Astrocyte of the hippocampus (primary cell): ENCODE results near the gene SGK2.

ENCODE experiments used
- DNase-seq: peaks from one replicate; pipeline ENCODE4 v3.0.0; 2011; ENCODE audit warnings: low read depth, low spot score

SGK2 gene

DNA sequence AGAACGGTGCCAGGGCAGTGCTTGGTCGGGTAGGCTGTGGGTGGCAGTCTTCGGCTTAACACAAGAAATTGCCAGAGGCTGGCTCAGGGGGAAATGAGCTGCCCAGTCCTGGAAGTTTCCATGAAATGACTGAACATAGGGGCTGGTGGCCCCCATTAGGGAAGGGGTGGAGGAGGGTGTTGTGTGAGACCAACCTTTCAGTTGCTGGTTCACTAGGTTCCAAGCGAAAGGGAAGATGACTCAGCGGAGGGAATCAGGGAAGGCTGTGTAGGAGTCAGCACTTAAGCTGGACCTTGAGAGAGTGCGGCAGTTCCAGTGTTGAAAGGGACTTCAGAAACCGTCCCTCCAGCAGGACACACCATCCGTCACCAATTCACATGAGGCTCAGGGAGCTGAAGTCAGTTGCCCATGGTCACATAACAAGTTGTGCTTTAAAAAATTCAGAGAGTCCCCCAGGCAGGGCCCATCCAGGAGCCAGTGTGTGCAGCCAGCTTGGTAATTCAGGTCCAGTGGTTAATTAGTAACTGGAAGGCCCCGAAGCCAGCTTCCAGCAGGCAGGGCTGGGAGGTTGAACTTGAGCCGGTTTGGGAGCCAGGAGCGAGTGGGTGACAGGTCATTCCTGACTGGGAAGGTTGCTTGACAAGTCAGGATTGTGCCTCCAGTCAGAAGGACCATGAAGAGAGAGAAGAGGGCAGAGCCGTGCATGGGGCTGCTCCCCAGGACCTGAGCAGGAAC lies at the start of gene SGK2:
Gene SGK2, plus strand, starts transcription at position 616 of the 735 bp plus-strand sequence. CDS start 7,469 bp downstream, outside the sequence.
- DNase-seq, result peak; percentile 50

- no peak for DNase-seq
These were observed 46.9 kb upstream of the SGK2 start for GRCh38 chr20:43511879-43512278.

GRCh38 chr20:43513372-43513930 lies 45.4 kb upstream of the SGK2 start:
- DNase-seq, result no peak

DNA sequence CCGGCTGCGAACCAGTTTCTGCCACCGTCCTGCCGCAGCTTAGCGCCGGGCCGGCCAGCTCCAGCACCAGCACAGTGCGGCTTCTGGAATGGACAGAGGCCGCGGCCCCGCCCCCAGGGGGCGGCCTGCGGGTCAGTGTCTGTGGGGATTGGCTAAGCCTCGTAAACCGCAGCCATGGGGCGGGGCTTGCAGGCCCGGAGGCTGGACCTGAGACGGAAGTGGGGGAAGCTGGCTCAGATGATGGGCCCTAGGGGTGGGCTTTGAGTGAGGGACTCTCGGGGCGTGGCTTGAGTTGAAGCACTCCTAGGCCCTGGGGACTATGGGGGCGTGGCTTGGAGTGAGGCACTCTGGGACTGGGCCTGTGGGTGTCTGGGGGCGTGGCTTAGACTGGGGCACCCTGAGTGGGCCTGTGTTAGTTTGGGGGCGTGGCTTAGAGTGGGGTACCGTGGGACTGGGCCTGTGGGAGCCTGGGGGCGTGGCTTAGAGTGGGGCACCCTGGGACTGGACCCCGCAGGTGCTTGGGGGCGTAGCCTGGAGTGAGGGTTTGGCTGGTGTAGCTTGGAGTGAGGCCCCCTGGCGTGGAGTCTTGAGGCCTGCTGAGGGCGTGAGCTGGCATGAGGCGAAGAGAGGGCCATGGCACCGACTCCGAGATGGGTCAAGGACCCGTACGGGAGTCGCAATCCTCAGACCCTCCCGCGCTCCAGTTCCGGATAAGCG lies 44.7 kb upstream of the SGK2 start:
- DNase-seq, result peak; percentile 98

- peak; percentile 43 for DNase-seq
These were observed 44.2 kb upstream of the SGK2 start for GRCh38 chr20:43514648-43514999.

- no peak for DNase-seq
These were observed 43.2 kb upstream of the SGK2 start for GRCh38 chr20:43515628-43516027.

- no peak for DNase-seq
These were observed 42.5 kb upstream of the SGK2 start for GRCh38 chr20:43516251-43516824.

DNA sequence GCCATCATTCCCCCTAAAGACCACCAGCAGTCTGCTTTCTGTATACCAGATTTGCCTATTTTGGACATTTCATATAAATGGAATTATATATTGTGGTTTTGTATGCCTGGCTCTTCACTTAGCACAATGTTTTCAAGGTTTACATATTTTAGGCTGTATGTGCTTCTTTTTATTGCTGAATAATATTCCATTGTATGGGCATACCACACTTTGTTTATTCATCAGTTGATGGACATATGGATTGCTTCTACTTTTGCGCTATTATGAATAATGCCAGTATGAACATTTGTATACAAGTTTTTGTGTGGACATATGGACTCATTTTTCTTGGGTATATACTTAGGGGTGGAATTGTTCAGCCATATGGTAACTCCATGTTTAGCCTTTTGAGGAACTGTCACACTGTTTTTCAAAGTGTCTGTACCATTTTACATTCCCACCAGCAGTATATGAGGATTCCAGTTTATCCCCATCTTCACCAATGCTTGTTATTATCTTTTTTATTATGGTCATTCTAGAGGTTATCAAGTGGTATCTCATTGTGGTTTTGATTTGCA lies 38.7 kb upstream of the SGK2 start:
- no peak for DNase-seq

- DNase-seq, result no peak
These were observed 33.8 kb upstream of the SGK2 start for GRCh38 chr20:43525021-43525420.

- no peak for DNase-seq
These were observed 30.5 kb upstream of the SGK2 start for GRCh38 chr20:43528258-43528875.

GRCh38 chr20:43529051-43529450 lies 29.8 kb upstream of the SGK2 start:
- DNase-seq, result no peak

DNA sequence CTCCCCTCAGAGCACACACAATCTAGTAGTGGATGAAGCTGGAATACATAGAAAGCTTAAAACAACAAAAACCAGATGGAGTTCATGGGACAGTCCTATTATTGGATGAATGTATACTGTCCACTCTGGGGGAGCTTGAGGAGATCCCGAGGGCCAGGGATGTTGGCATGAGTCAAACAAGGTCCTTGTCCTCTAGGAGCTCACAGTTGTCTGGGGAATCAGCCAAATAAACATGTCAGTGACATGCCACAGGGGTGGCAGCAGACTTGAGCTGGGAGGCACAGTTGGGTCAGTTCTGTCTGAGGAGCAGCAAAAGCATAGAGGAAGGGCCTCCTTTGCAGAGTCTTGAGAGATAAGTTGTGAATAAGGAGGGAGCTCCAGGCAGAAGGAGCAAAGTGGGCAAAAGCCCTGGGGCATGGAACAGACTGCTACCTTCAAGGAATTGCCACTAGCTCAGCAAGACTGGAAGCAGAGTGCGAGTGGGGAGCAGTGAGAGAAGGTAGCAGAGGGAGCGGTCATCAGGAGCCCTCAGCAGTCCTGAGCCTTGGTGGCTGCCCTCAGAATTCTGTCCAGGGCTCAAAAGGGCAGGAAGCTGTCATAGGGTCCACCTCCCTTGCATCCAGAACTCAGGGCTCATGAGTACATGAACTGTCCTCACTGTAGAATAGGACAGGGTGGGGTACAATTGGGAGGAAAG lies 29.2 kb upstream of the SGK2 start:
- DNase-seq, result no peak

- DNase-seq, result no peak
These were observed 28.3 kb upstream of the SGK2 start for GRCh38 chr20:43530321-43531090.

DNA sequence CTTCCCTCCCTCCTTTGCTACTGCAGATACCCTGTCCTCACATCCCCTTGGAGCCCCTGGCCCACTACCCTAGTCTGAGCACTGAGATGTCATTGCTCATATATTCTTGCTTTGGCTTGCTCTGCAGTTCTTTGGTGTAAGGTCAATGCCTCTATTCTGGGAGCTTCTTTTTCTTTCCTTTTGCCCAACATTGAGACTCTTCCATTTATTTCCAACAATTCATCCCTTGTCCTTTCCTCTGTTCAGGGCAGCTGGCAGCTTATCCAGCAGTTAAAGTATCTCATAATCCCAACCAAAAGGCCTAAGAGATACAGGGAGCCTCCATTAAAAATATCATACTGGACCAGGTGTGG lies 27.8 kb upstream of the SGK2 start:
- DNase-seq, result no peak

DNA sequence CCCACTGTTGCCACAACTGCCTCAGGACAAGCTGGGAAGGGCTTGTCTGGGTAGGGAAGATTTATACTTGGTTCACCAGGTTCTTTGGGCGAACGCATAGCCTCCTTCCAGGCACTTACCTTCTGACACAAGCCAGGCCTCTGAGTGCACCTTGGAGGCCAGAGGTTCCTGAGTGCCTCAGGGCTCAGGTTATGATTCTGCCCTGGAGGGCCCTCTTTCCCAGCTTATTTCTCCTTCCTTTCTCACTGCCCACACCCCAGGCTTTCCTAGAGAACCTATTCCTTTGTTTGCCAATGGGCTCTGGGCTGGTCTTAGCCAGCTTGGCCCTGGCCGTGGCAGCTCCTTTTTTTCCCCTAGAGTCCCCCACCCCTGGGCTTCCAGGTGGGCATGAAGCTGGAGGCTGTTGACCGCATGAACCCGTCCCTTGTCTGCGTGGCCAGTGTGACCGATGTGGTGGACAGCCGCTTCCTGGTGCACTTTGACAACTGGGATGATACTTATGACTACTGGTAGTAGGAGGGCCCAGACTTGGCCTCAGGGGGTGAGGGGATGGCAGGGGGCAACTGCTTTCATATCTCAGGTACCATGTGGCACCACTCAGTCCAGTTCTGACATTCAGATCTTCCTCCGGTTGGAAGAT lies 26.3 kb upstream of the SGK2 start:
- DNase-seq, result no peak

GRCh38 chr20:43533060-43533459 lies 25.8 kb upstream of the SGK2 start:
- DNase-seq, result no peak

DNA sequence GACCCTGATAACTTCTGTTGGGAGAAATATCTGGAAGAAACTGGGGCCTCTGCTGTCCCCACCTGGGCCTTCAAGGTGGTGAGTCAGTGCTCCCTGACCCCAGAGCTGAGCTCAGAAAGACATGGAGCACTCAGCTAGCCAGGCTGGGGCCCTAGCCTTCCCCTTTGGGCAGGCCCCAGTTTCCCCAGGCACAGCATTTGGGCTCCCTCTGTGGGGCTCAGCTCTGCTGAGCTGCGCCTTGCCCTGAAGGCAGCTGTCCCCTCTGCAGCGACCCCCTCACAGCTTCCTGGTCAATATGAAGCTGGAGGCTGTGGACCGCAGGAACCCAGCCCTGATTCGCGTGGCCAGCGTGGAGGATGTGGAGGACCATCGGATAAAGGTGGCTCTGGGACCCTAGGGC lies 24.8 kb upstream of the SGK2 start:
- no peak for DNase-seq

DNA sequence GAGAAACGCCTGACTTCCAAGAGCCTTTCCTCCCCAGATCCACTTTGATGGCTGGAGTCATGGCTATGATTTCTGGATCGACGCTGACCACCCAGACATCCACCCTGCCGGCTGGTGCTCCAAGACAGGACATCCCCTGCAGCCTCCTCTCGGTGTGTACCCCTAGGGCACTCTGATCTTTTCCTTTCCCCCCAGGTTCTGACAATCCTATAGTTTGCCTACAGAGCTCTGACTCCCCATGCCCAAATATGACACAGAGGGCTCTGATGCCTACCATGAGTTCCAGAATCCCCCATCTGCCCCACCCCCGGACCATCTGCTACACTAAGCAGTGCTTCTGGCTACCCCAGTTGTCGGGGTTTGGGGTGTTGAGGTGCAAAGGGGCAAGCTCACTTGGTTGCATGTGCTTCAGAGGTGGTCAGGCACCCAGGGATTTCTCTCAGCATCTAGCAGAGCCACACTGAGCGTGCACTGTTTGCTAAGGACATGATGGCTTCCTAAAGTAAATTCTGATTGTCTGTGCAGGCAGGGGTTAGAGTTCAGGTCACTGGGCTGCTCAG lies 24.0 kb upstream of the SGK2 start:
- DNase-seq, result no peak

GRCh38 chr20:43535370-43536004 lies 23.3 kb upstream of the SGK2 start:
- DNase-seq, result no peak
